HG02852 (cell line): Measurements from ENCODE around the gene ENOX1.
"Not testable (repeated sequence)": the region's sequence is repeated elsewhere in the genome, so short reads cannot be mapped to it uniquely, and the experiment has no call there.

Experiments used
- ATAC-seq: cut with Tn5 transposase; IDR thresholded peaks from one replicate; pipeline ENCODE4 v1.9.1; 2021; ENCODE audit warnings: mild to moderate bottlenecking, moderate library complexity; ENCODE audit not compliant: unreplicated experiment

The ENOX1 gene

DNA sequence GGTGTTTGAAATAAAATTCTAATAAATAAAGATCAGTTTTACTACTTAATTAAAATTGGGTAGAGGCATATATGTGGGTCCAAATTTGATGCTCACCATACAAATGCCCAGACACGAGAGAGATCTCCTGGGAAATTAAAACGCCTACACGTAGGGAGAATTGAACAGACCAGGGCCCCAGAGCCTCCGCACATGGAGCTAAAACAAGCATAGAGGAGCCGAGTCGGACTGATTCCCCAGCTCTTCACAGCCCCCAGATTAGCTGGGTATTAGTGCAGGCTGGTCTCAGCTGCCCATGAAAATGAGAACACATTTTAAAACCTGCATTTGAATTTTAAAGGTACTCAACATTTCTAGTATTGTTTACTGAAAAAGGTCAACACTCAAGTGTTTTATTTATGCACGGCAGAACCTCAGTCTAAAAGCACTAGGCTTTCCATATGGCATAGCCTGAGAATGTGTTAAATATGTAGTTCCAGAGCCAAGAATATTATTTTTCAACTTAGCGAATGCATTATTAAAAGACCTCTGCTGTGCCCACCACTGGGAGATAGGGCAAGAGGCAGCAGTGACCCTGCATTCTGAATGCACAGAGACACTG lies 344.8 kb downstream of the ENOX1 start:
- no peak for ATAC-seq

DNA sequence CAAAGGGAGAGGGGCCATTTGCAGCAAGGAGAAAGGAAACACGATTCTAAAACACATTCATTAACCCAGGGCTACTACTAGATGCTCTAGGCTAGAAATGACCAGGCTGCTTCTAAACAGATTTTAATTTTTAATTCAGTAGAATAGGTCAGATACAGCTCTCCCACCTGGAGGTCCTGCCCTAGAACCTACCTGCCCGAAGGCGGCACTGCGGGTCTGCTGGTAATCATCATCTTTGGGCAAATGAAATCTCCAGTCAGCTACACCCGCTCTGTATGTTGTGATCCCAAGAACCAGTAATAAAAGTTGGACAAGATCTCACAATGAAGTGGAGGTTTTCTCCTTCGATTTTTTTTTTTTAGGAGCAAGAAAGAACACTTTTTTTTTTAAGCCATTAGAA lies 345.3 kb downstream of the ENOX1 start:
- ATAC-seq, result no peak

DNA sequence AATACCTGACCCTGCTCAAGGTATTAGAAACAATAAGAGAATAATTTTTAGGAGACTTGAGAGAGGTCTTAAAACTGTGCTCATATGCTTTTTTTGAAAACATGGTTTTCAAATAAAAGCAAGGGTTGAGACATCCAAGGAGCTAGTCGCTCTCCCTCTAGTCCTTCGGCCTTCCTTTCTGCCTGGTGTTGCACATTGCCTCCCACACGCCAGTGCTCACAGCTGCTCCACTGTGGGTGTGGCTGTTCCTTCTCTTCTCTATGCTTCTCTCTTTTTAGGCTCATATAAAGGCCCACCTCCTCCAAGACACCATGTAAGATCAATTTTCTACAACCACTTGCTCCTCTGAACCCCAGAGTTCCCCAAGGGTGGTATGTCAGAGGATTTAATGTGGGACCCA lies 352.6 kb downstream of the ENOX1 start:
- ATAC-seq, result no peak

DNA sequence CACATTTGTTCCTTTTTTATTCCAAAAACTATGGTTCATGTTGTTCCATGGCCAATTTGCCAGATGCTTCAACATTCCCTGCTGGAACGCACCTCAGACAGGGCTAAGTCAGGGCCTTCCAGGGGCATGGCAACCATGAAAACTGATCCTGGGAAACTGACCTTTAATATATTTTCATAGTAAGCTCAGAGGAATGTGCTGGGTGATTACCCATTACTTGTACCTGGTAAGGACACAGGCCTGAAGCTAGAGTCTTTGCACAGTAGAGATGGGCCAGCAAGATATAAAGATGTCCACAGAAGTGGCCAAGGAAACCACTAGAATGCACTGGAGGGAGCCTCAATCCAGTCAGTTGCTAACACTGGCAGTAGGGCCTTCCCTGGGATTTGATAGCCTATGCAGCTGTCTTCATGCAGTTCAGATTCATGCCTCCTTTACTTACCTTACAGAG lies 353.1 kb downstream of the ENOX1 start:
- ATAC-seq, result no peak

DNA sequence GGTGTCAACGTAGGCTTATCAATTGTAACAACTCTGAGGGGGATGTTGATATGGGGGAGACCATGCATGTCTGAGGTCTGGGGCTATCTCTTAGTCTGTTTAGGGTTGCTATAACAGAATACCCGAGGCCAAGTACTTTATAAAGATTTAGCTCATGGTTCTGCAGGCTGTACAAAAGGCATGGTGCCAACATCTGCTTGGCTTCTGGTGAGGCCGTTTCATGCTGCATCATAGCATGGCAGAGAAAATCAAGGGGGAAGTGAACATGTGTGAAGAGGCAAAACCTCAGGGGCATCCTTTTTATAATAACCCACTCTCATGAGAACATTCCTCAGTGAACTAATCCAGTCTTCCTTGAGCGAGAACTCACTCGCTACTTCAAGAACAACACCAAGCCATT lies 353.8 kb downstream of the ENOX1 start:
- ATAC-seq, result no peak

DNA sequence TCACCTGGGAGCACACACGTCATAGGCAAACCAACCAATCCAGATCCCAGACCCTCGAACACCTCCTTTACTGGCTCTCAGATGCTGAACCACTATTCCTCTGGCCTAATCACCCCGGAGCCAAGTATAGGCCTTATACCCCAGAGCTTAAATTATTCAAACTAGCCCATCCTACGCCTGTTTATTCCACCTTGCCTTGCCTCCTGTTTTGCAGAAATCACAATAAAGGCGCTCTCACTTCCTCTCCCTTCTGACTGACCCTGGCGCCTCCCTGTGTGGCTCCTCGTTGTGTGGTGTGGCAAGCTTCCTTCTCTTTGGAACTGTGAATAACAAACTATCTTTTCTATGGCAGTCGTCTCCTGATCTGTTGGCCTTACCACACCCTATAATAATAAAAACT lies 354.9 kb downstream of the ENOX1 start:
- ATAC-seq, result no peak

DNA sequence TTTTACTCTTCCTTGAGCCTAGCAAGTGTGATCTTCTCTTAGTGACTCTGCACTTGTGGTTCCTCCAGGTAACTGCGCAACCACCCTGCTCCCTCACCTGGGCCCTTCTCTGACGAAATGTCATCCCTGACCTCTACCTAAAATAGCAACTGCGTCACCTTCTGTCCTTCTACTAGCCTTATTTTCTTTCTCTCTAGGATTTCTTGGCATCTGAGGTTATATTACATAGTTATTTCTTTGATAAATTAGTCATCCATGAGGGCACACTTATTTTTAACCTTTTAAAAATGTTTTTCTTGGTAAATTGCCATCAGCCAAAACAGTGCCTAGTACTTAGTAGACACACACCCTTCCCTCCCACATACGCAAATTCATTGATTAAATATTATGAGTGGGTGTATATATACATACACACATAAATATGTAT lies 355.5 kb downstream of the ENOX1 start:
- no peak for ATAC-seq

DNA sequence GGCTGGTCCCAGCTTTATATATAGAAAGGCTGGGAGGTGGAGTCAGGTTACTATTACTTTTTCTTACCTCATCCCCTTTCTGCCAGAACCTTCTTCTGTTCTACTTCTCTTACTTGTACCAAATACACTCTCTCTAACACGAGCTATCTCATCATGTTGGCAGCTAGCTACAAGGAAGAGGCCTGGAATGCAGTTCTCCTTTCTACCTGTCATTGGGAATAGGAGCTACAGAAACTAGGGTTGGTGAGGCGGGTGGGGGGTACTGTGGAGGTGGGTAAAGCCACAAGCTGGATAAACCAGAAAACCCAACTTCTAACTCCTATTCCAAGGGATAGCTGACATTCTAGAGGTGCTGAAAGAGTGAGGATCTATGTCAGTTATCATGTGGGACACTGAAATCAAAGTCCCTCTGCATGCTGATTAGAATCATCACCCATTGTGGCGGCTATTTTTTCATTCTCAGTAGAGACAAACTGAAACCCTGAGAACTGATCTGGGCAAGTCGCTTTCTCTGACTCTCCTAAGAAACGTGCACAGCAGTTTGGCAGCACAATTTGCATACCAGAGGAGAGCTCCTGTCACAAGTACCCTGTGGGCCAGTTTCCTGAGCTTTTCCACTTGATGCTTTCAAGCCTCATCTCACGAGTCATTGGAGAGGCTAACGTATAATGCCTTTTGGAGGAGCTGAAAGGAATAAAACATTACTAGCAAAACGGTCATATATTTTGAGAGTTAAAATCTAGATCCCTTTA lies 358.1 kb downstream of the ENOX1 start:
- no peak for ATAC-seq

DNA sequence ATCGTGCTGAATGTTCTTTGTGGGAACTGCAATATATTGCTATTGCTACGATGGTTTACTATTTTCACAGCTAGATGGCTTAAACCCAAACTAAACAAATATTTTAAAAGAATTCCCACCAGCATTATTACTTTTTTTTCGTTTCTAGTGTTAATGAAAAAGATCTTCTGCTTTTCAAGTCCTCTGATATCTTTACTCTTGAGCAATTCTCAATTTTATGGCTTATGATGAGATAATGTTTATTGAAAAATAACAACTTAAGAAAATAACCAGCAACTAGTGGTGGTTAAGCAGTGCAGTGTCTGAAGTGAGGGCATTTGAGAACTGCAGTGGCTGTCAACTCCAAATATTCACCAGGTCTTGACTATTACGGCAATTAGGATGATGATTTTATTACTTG lies 360.4 kb downstream of the ENOX1 start:
- no peak for ATAC-seq

DNA sequence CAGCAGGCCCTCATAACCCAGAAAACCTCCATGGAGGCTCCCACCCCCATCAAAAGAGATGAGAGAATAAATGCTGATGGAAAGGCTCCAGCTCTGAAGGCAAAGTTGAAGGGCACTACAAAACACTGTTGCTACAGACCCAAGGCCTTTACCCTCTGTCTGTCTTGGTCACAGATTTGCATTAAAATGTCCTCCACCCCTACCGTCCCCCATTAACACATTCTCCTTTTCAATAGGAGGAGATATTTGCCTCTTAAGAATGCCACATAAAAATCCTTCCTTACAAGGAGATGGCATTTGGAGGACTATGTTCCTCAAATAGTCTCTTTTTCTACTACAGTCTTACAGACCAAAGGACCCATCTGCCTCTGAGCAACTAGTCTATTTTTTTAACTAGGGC lies 361.5 kb downstream of the ENOX1 start:
- ATAC-seq, result no peak

DNA sequence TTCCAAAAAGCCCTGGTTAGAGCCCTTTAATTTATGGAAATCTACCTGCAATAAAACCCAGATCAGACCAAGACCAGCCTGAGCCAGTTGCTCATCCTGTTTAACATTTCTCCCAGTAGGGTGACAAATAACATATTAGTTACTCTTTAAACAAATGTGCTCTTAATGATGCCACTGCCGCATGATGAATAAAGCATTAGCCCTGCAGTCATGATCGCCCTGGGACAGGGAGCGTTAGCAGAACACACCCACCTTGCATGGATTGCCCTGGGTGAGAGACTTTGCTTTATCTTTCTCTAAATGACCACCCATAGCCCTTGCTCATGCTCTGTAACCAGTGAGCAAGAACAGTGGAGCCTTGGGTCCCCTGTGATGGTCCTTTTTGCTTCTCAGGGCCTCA lies 362.4 kb downstream of the ENOX1 start:
- no peak for ATAC-seq

DNA sequence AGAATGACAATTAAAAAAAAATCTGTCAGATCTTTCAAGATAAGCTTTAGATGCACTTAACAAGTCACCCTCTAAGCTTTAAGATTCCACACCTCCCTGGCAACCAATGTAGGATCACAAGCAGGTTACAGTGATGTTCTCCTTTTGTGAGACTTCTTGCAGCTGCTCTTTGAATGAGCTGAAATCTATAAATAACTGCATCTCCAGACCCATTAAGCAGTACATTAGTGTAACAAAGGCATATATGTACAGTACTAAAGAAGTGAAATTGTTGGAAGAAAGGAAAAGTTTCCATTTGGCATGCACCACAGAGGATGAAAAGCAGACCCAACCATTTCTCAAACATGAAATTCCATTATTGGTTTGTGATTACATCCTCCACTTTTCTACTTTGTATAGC lies 364.7 kb downstream of the ENOX1 start:
- ATAC-seq, result no peak

DNA sequence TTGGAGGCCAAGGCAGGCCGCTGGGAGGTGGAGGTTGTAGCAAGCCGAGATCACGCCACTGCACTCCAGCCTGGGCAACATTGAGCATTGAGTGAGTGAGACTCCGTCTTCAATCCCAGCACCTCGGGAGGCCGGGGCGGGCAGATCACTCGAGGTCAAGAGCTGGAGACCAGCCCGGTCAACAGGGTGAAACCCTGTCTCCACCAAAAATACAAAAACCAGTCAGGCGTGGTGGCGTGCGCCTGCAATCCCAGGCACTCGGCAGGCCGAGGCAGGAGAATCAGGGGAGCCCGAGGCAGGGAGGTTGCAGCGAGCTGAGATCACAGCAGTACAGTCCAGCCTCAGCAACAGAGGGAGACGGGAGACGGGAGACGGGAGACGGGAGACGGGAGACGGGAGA lies 369.9 kb downstream of the ENOX1 start:
- not testable (repeated sequence) for ATAC-seq

DNA sequence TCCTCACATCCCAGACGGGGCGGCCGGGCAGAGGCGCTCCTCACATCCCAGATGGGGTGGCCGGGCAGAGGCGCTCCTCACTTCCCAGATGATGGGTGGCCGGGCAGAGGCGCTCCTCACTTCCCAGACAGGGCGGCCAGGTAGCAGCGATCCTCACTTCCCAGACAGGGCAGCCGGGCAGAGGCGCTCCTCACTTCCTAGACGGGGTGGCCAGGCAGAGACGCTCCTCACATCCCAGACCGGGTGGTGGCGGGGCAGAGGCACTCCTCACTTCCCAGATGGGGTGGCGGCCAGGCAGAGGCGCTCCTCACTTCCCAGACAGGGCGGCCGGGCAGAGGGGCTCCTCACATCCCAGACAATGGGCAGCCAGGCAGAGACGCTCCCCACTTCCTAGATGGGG lies 370.4 kb downstream of the ENOX1 start:
- ATAC-seq, result not testable (repeated sequence)

DNA sequence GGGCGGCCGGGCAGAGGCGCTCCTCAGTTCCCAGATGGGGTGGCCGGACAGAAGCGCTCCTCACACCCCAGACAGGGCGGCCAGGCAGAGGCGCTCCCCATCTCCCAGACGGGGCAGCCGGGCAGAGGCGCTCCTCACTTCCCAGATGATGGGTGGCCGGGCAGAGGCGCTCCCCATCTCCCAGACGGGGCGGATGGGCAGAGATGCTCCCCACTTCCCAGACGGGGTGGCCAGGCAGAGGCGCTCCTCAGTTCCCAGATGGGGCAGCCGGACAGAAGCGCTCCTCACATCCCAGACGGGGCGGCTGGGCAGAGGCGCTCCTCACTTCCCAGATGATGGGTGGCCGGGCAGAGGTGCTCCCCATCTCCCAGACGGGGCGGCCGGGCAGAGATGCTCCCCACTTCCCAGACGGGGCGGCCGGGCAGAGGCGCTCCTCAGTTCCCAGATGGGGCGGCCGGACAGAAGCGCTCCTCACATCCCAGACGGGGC lies 370.8 kb downstream of the ENOX1 start:
- not testable (repeated sequence) for ATAC-seq

DNA sequence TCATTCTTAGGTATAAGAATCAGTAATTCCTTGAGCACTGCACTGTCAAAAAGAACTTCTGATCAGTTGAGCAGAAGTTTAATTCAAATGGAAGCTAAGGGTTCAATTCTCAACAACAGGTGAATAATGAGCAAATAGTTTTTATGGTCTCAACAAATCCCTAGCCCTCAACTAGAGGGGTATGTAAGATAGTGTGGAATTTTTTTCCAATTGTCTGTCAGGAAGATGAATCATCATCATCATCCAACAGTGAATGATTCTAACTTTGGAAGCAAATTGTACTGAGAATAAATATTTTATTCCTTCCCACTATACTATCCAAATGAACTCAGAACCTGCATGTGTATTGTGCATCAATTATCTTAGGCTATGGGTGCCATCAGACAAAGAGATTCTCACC lies 372.7 kb downstream of the ENOX1 start:
- no peak for ATAC-seq

DNA sequence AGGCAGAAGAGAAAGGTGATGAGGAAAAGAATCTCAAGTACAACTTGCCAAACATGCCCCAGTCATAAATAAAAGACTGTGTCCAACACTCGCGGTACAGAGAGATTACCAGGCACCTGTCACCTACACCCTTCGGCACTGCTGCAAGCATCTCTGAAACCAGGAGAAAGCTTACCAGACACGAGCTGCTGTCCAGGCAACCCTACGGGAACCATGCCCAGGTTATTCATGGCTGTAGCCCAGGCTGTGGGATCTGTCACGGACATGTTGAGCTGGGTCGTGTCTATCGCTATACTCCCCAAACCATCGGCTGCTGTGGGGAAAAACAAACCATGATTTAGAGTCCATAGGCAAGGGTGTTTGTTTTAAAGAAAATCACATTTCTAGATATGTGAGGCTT lies 375.0 kb downstream of the ENOX1 start:
- ATAC-seq, result no peak

DNA sequence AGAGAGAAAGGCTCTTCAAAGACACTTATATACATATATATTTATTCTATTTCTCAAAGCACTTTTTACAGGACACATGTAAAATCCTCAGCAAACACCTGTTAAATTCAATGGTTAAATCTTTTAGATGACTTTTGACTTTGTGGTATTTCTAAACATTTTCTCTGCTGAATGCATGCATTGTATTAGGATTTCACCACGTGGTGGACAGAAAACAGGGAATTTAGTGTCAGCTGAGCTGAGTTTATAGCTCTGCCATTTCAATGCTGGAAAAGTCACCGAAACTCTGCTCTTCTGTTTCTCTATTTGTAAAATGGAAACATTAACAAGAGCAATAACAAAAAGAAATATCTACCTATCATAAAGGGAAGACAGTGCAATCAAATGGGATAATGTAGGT lies 375.6 kb downstream of the ENOX1 start:
- no peak for ATAC-seq

DNA sequence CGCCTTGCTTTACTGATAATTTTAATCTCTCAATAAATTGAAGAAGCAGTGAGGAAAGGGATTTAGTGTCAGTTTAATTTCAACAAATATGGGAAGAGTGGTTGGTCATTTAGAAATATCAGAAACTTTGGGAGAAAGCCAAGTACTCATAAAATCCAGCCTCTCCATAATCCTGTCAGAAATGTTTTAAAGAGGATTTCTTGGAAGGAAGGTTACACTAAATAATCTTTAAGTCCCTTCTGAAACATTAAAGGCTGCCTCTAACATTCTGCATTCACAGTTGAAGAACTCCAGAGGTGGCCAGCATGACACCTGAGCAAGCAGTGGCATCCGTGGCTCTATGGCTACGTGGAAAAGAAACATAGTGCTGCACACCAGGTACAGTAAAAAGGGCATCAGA lies 378.5 kb downstream of the ENOX1 start:
- no peak for ATAC-seq

DNA sequence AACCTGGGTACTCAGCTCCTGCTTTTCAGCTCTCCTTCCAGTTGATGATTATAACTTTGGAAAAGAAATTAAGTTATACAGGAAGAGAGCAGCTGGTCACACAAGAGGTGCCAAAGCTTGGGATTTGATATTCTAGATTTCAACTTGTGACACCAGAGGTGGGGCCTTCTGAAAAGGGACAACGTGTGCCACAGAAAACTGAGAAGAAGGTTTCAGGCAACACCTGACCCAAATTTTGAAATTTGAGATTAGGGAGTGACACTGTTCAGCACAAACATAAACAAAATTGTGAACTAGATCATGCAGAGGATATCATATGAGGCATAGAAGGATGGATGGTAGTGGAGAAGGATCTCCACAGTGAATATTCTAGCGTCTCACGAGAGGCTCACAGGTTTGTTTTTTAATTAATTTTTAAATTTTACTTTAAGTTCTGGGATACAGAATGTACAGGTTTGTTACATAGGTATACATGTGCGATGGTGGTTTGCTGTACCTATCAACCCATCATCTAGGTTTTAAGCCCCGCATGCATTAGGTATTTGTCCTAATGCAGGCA lies 379.7 kb downstream of the ENOX1 start:
- ATAC-seq, result no peak

DNA sequence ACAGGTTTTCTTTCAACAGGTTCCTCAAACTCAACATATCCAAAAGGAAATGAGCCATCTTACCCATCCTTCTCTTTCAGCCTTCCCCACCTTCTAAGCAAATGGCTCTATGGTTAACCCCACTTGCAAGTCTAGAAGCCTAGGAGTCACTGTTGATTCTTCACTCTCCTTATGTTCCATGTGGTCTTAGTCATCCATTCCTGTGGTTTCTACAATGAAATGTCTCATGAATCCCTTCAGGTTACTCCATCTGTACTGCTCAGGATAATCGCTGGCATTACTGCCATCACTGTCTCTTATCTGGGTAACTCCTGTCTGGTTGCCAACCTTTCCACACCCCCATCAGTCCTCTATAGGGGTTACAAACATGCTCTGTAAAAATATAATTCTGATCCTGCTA lies 381.3 kb downstream of the ENOX1 start:
- ATAC-seq, result no peak

DNA sequence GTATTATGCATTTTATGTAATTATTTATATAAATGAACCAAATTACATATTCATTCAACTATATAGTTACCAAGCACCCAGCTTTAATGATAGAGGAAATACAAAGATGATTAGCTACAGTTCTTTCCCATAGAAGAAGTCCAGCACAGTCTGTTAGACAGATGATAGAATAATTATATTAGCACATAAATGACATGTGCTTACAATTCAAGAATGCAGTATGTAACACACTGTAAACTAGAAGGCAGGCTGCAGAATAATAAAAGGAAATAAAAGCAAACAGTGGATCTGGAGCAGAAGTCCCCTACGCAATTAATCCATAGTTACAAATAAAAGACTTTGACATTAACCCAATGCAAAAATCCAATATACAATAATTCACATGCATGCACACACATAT lies 384.4 kb downstream of the ENOX1 start:
- no peak for ATAC-seq
